Measurements from ENCODE around the gene SKAP1. TPM values are rescaled to one million over a fixed set of nuclear protein-coding genes. Genes with fewer than 3 reads are reported as not detected.

The SKAP1 gene
- total RNA-seq, 6 donors from 2014 or later: 1.9 to 5.3 (median 3.9) TPM

DNA sequence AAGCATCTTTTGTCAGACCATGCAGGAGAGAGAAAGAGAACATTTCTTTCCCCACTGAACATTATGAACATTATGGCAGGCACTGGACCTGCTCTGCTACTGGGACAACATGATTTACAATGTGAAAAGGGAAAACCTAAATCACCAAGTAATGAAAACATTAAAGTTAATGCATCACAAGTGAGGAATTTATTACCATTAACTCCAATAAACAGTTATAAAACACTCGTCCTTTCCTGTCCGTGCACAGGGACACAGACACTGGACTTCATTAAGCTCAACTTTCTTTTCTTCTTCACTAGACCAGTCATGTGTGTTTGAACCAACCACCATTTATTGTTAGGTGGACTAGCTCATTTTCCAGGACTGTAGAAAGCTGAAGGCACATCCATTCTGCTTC lies 227.1 kb downstream of the SKAP1 start:
- H3K4me1 ChIP-seq: peaks cover 0 to 9% (median 4%) of the 10 kb centered on the region in 4 donors
- ATAC-seq (ENCODE audit: low FRiP score in 2 of 2): no peak
- DNase-seq: no peak
- no peaks in the 10 kb centered on the region for H3K9me3 ChIP-seq
- no peak for TF ChIP-seq EP300 (IDR thresholded peaks at IDR 0.05)
- TF ChIP-seq POLR2AphosphoS5 (IDR thresholded peaks at IDR 0.05): no peak
- TF ChIP-seq POLR2A (IDR thresholded peaks at IDR 0.05): no peak
- TF ChIP-seq, protein P1, sequence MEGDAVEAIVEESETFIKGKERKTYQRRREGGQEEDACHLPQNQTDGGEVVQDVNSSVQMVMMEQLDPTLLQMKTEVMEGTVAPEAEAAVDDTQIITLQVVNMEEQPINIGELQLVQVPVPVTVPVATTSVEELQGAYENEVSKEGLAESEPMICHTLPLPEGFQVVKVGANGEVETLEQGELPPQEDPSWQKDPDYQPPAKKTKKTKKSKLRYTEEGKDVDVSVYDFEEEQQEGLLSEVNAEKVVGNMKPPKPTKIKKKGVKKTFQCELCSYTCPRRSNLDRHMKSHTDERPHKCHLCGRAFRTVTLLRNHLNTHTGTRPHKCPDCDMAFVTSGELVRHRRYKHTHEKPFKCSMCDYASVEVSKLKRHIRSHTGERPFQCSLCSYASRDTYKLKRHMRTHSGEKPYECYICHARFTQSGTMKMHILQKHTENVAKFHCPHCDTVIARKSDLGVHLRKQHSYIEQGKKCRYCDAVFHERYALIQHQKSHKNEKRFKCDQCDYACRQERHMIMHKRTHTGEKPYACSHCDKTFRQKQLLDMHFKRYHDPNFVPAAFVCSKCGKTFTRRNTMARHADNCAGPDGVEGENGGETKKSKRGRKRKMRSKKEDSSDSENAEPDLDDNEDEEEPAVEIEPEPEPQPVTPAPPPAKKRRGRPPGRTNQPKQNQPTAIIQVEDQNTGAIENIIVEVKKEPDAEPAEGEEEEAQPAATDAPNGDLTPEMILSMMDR (IDR thresholded peaks at IDR 0.05): no peak
- H3K27ac ChIP-seq: no peak overlapping the region
- H3K36me3 ChIP-seq: no peaks in the 10 kb centered on the region
- no peak overlapping the region for H3K4me3 ChIP-seq
- H3K27me3 ChIP-seq: no peaks in the 10 kb centered on the region
- WGBS, 2 donors: 91 to 92% methylated on average over 2 of the region's 2 CpGs

DNA sequence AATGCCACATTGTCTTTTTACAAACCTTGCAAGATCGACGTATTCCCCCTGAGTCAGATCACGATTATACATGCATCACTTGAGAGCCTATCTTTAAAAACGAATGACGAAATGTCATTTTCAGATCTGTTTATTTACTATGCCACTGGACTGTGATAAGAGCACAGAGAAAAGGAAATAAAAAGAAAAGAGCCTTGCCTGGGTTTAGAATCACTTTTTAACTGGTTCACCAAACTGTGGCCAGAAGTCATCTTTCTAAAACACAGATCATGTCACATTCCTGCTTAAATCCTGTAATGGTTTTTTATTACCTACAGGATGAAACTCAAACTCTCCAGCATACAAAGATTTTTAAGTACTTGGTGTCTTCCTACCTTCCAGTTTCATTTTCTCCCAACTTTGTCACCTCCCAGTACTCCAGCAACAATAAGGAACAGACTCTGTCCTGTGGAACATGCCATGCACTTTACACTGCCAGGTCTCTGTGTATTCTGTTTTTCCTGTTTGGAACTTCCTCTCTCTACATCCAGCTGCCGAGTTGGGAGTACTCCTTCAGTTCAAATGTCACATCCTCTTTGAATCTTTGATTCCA lies 231.0 kb downstream of the SKAP1 start:
- 30 to 32% methylated on average over 6 of the region's 6 CpGs for WGBS, 2 donors
- Histone ChIP-seq H3K9me3 (no peaks in the 10 kb centered on the region), H3K27ac (peak overlapping the region in 2 of 4 donors; percentile 21 to 45), H3K27me3 (no peaks in the 10 kb centered on the region), H3K36me3 (no peaks in the 10 kb centered on the region), H3K4me3 (peak overlapping the region in 2 of 4 donors; percentile 5 to 14), H3K4me1 (peaks cover 0 to 9% (median 4%) of the 10 kb centered on the region in 4 donors)
- TF ChIP-seq EP300 (IDR thresholded peaks at IDR 0.05) (no peak), POLR2A (IDR thresholded peaks at IDR 0.05) (no peak), POLR2AphosphoS5 (IDR thresholded peaks at IDR 0.05) (no peak)
- TF ChIP-seq, protein P1 (IDR thresholded peaks at IDR 0.05): no peak
- no peak for ATAC-seq (ENCODE audit: low FRiP score in 2 of 2)
- no peak for DNase-seq

DNA sequence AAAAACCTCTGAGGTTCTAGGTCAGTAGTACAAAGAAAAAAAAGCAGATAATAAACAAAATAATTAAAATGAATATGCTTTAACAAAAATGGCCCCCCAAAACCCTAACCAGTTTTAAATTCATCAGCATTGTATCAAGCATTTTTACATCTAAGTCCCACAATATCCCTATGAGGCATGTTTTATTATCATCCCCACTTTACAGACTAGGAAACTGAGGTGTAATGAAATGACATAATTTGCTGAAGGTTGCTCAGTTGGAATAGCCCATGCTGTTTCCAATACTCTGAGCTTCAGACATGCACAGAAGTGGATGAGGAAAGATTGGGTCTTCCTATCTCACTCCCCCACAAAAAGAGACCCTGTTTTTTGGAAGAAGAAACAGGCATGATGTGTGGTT lies 234.1 kb downstream of the SKAP1 start:
- DNase-seq: no peak
- no peak overlapping the region for H3K4me3 ChIP-seq
- no peaks in the 10 kb centered on the region for H3K27me3 ChIP-seq
- H3K9me3 ChIP-seq: no peaks in the 10 kb centered on the region
- TF ChIP-seq, protein P1 (IDR thresholded peaks at IDR 0.05): no peak
- TF ChIP-seq POLR2A (IDR thresholded peaks at IDR 0.05): no peak
- TF ChIP-seq EP300 (IDR thresholded peaks at IDR 0.05): no peak
- TF ChIP-seq POLR2AphosphoS5 (IDR thresholded peaks at IDR 0.05): no peak
- H3K27ac ChIP-seq: no peak overlapping the region
- ATAC-seq (ENCODE audit: low FRiP score in 2 of 2): no peak
- H3K36me3 ChIP-seq: no peaks in the 10 kb centered on the region
- peaks cover 0 to 9% (median 4%) of the 10 kb centered on the region in 4 donors for H3K4me1 ChIP-seq

DNA sequence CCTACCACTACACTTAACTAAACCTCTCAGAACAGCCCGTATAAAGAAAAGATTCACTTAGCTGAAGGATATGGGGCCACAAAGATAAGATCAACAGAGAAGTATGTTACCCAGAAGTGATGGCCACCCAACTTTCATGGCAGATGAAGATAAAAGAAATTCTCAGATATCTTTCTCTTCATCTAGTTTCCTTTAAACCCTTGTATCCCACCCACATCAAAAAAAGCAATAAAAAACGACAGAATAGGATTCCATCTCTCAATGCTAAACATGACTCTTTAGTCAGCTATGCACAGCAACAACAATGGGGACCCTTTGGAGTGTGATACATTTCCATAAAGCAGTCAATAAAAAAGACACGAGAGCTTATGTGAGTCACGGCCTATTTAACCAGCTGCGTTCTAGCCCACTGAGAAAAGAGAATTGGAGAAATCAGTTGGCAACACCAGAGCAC lies 235.9 kb downstream of the SKAP1 start:
- DNase-seq: no peak
- peaks cover 0 to 3% (median 1%) of the 10 kb centered on the region in 4 donors for H3K4me1 ChIP-seq
- no peaks in the 10 kb centered on the region for H3K36me3 ChIP-seq
- H3K27me3 ChIP-seq: no peaks in the 10 kb centered on the region
- 69 to 72% methylated on average over 5 of the region's 5 CpGs for WGBS, 2 donors
- H3K4me3 ChIP-seq: no peak overlapping the region
- TF ChIP-seq POLR2A (IDR thresholded peaks at IDR 0.05) (no peak), EP300 (IDR thresholded peaks at IDR 0.05) (no peak), POLR2AphosphoS5 (IDR thresholded peaks at IDR 0.05) (no peak)
- TF ChIP-seq, protein P1 (IDR thresholded peaks at IDR 0.05): no peak
- no peaks in the 10 kb centered on the region for H3K9me3 ChIP-seq
- ATAC-seq (ENCODE audit: low FRiP score in 2 of 2): no peak
- H3K27ac ChIP-seq: no peak overlapping the region

DNA sequence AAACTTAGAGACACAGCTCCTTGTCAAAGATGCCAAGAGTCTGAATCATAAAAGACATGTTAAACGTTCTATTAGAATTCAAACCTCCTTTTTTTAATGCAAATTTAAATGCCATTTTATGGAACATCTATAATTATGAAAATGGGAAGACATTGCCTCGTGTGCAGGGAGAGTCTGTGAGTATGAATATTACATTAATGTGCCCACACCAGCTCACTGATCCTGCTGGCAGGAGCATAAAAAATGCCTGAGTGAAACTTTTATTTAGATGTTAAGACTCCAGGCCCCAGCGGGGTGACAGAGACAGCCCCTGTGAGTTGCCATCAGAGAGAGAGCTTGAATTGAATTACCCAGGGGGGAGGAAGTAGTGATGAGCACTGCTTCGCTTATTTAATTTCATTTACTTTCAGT lies 237.7 kb downstream of the SKAP1 start:
- WGBS, 2 donors: 58 to 68% methylated on average over 4 of the region's 4 CpGs
- H3K36me3 ChIP-seq: no peaks in the 10 kb centered on the region
- no peak overlapping the region for H3K4me3 ChIP-seq
- H3K9me3 ChIP-seq: no peaks in the 10 kb centered on the region
- H3K27me3 ChIP-seq: no peaks in the 10 kb centered on the region
- ATAC-seq (ENCODE audit: low FRiP score in 2 of 2): no peak
- DNase-seq: no peak
- TF ChIP-seq, protein P1 (IDR thresholded peaks at IDR 0.05): no peak
- no peak for TF ChIP-seq EP300 (IDR thresholded peaks at IDR 0.05)
- no peak for TF ChIP-seq POLR2AphosphoS5 (IDR thresholded peaks at IDR 0.05)
- no peak for TF ChIP-seq POLR2A (IDR thresholded peaks at IDR 0.05)
- no peaks in the 10 kb centered on the region for H3K4me1 ChIP-seq
- H3K27ac ChIP-seq: no peak overlapping the region

All from upper lobe of left lung (tissue), 6 donors.